ENCODE measurements around the gene TASOR2. TPM values are rescaled to one million over a fixed set of nuclear protein-coding genes. Genes with fewer than 3 reads are reported as not detected.

The TASOR2 gene, protein sequence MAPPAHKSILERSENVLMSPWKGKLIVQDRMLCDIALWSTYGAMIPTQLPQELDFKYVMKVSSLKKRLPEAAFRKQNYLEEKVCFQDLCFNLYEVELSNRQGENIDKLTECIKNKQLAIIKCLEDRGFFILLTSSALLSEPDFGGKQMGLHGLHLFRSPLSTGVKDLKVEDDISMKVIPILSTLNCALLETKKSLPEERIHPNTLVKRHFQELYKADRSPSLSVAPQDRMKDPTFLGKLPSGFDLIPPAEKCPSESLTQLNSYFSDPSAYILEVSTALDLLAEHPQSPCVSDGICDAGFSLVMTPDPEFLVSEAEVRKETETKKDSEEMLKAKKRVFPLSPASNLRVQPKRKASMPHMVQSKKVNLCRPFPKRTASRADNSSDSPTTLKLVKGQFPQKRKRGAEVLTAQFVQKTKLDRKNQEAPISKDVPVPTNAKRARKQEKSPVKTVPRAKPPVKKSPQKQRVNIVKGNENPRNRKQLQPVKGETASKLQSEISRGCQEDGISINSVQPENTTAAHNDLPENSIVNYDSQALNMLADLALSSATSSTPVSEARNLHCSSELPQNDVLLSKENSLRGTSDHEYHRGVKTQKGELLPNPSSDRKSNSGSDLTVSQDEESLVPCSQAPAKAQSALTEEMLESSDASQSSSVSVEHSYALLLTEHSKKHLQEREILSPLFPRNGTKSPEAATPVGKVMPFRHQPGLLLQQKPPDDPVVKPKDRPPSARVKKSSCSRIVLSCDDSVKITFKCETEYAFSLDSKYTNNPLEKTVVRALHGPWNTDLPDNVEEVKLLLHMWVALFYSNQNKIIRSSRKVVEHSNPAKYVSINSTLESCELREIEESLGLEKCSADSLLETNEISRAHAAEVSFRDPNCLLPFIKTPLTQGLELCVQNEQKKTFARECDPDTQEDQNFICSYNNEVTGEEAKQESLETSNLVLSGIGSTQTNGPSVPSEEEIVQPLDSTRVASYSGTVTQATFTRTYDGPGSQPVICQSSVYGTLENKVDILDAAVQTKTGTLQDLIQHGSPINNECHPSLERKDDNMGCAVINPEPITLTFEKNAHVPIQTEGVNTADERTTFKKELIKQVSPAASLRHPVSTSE (N-terminal part only)
- total RNA-seq: 32.8 and 49.2 TPM in 2 replicates

DNA sequence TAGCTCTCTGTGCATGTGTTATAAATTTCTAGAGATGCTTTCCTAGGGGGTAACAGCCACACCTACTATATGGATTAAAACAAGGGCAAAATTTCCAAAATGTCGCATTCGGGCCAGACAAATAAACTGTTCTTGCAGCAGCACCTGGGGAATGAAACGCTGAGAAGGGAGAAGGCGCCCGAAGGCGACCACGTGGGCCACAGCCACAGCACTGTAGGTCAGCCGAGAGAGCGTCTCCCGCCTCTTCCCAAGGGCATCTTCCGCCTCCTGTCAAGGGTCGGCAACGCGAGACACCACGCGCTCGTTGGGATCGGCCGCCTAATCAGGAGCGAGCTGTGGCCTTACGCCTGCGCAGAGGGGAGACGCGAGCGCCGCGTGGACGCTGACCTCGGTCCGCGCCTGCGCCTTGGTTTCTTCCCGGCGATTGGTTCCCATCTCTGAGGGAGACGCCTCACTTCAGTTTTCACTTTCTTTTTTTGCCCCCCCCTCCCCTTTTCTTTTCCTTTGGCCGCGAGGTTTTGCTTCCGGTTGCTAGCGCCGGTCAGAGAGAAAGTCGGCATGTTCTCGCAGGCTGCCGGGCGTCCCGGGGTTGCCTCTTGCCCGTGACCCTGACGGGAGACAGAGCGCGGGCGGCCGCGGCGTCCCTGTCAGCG is at the start of gene TASOR2:
TASOR2 (plus strand) TSS at position 521 of the 653 bp plus-strand sequence. CDS start 35,805 bp downstream, outside the sequence.

DNA sequence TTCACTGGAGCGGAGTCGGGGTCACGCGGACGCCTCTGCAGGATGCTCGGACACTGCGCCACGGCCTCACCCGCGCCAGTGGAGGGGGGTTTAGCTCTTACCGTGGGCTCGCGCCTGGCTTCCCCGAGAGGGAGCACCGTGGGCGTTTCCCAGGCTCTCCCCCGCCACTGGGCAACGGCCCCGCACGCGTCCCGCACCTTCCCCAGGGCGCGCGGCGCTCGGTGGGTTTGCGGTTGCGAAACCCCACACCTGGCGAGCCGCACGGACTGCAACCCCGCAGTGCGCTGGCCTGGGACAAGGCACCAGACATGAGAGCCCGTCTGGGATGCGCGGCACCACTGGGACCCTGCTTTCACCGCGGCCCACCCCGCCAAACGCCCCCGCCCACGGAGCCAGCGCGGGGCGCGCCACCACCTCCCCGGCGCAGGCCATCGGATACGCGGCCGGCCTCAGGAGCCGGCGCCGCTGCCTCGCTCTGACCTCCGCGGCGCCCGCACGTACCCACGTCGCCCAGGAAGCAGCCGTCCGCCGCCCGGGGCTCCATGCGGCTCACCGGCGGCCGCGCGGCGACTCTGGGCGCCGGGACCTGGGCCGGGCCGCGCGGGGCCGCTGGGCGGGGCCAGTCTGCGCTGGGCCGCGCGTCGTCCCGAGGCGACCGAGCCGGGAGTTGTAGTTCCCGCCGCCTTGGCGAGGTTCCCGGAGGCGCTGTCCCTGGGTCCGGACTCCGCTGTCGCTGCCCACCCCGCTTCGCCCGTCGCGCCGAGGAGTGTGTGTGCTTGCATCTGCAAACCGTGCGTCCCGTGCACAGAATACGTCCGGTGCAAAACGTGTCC is 18.4 kb upstream of the TASOR2 start, which contains the start of gene ASB13:
ASB13 (minus strand) TSS at position 588 of the 833 bp plus-strand sequence; CDS start at position 544, 44 bp downstream.

Other genes starting within 250 kb of the TASOR2 start
- gene CALML5, start 185.3 kb upstream of the TASOR2 start, total RNA-seq: not detected in 2 replicates
- not detected in 2 replicates for gene CALML3, start 159.9 kb upstream of the TASOR2 start, total RNA-seq
- 10.5 and 16.9 TPM in 2 replicates for gene ASB13, start 18.2 kb upstream of the TASOR2 start, total RNA-seq
- 330 and 352 TPM in 2 replicates for gene GDI2, start 128.6 kb downstream of the TASOR2 start, total RNA-seq
- 5.3 and 6.6 TPM in 2 replicates for gene ANKRD16, start 205.1 kb downstream of the TASOR2 start, total RNA-seq
- 58.3 and 58.6 TPM in 2 replicates for gene FBH1, start 205.4 kb downstream of the TASOR2 start, total RNA-seq